Esophagus squamous epithelium (tissue), 4 donors: ENCODE results near the gene SUPT6H.

Experiments
- POLR2A ChIP-seq, 4 donors: fragments of 450-650 bp; IDR thresholded peaks; one replicate each; pipeline ENCODE4 v1.6.1; 2017; ENCODE audit warnings: antibody characterized with exemption in 4 of 4, mild to moderate bottlenecking in 4 of 4, moderate library complexity in 3 of 4
- TF ChIP-seq, protein P1 (sequence below), 6 experiments: fragments of 450-650 bp in 4 of 6; fragments of 200-600 bp in 2 of 6; sonication (generic) in 2 of 6; IDR thresholded peaks; one replicate each; pipeline ENCODE4 v1.5.1; 2016 to 2019; ENCODE audit warnings: antibody characterized with exemption in 6 of 6, mild to moderate bottlenecking in 4 of 6, moderate library complexity in 4 of 6

DNA sequence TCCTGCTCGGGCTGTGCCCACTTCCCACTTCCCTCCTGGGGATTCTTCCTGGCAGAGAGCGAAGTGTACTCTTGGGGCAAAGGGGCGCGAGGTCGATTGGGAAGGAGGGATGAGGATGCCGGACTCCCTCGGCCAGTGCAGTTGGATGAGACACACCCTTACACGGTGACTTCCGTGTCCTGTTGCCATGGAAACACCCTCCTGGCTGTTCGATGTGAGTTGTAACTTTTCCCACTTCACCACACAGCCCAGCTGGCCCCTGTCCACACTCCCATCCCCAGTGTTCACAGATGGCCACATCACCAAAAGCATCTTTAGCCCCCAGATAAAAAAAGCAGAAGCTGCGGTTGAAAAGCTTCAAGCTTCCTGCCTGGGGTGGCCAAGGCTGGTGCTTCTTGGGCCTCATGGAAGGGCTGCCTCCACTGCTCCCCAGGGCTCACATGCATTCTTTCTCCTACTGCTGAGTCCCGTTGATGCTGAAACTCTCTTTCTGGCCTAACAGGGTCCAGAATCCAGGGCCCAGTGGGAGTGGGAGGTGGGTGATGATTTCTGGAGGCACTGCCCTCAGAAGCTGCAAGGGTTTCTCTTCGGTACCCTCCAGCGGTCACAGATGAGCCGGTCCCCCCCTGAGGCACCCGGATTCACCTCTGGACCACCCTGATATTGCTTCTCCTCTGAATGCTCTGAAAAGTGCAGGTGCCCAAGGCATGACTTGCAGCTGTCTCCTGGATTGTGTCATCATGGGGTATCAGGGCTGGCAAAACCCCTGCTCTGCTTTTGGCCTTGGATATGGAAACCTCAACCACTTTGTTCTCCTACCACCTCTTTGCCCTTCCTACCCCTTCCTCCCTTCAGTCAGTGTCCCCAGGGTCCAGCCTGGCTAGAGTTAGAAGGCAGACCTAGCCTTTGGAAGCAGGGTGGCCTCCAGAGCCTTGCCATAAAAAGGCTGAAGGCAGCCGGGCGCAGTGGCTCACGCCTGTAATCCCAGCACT, 79.6 kb downstream of the SUPT6H start:
- TF ChIP-seq, protein P1, sequence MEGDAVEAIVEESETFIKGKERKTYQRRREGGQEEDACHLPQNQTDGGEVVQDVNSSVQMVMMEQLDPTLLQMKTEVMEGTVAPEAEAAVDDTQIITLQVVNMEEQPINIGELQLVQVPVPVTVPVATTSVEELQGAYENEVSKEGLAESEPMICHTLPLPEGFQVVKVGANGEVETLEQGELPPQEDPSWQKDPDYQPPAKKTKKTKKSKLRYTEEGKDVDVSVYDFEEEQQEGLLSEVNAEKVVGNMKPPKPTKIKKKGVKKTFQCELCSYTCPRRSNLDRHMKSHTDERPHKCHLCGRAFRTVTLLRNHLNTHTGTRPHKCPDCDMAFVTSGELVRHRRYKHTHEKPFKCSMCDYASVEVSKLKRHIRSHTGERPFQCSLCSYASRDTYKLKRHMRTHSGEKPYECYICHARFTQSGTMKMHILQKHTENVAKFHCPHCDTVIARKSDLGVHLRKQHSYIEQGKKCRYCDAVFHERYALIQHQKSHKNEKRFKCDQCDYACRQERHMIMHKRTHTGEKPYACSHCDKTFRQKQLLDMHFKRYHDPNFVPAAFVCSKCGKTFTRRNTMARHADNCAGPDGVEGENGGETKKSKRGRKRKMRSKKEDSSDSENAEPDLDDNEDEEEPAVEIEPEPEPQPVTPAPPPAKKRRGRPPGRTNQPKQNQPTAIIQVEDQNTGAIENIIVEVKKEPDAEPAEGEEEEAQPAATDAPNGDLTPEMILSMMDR (IDR thresholded peaks at IDR 0.05), result no peak
- no peak for TF ChIP-seq POLR2A (IDR thresholded peaks at IDR 0.05)
